A673 (cell line): Measurements from ENCODE around the gene CTSD. TPM values are rescaled to one million over a fixed set of nuclear protein-coding genes. Genes with fewer than 3 reads are reported as not detected.

Experiments
- BruUV-seq: library from RNA; stranded (reverse); fragments of 400-500 nt; replicated peaks from 2 replicates; lab custom pipeline; 2021; lab: Mats Ljungman, UMichigan
- CTCF ChIA-PET: fragments of 300-600 bp; sonication (Branson Sonifier 250); formaldehyde crosslinking; loops from one replicate; lab custom pipeline; 2022; ENCODE audit warnings: antibody characterized with exemption; lab: Charles Lee
- POLR2A ChIA-PET: fragments of 300-600 bp; sonication (Branson Sonifier 250); formaldehyde crosslinking; loops from one replicate; lab custom pipeline; 2022; ENCODE audit warnings: antibody characterized with exemption; ENCODE audit not compliant: low non-redundant PET; lab: Charles Lee
- DNase-seq: peaks from one replicate; pipeline ENCODE4 v3.0.0-alpha.2; 2015; ENCODE audit warnings: low spot score
- H3K27ac ChIP-seq: fragments of 200-600 bp; sonication (generic); 2 replicates; pipeline ENCODE4 v1.5.1; 2016; ENCODE audit warnings: mixed run types, low read depth, mild to moderate bottlenecking, mixed read lengths, antibody characterized with exemption, low read length; ENCODE audit not compliant: poor library complexity, severe bottlenecking
- H3K27me3 ChIP-seq: fragments of 200-600 bp; sonication (generic); replicated peaks from 2 replicates; pipeline ENCODE4 v1.6.1; 2017; ENCODE audit warnings: mixed run types, low read depth, mild to moderate bottlenecking, mixed read lengths, antibody characterized with exemption, low read length; ENCODE audit not compliant: insufficient read depth, poor library complexity
- H3K36me3 ChIP-seq: fragments of 200-600 bp; sonication (generic); 2 replicates; pipeline ENCODE4 v1.6.1; 2016; ENCODE audit warnings: mixed run types, mild to moderate bottlenecking, mixed read lengths, antibody characterized with exemption, low read length; ENCODE audit not compliant: insufficient read depth, poor library complexity, severe bottlenecking
- H3K4me1 ChIP-seq: fragments of 200-600 bp; sonication (generic); 2 replicates; pipeline ENCODE4 v1.6.1; 2017; ENCODE audit warnings: mixed run types, mild to moderate bottlenecking, mixed read lengths, antibody characterized with exemption, low read length; ENCODE audit not compliant: insufficient read depth, poor library complexity, severe bottlenecking
- H3K4me3 ChIP-seq: fragments of 200-600 bp; sonication (generic); 2 replicates; pipeline ENCODE4 v1.5.1; 2016; ENCODE audit warnings: low read depth, mixed run types, mild to moderate bottlenecking, mixed read lengths, low read length; ENCODE audit not compliant: poor library complexity, severe bottlenecking
- H3K9me3 ChIP-seq: fragments of 200-600 bp; sonication (generic); 2 replicates; pipeline ENCODE4 v1.6.1; 2016; ENCODE audit warnings: mixed run types, low read depth, mild to moderate bottlenecking, mixed read lengths, antibody characterized with exemption, low read length; ENCODE audit not compliant: poor library complexity, severe bottlenecking
- EZH2 ChIP-seq: fragments of 200-600 bp; sonication (generic); IDR thresholded peaks from 2 replicates; pipeline ENCODE4 v1.6.1; 2017; ENCODE audit warnings: borderline replicate concordance, low read depth, mild to moderate bottlenecking, mixed read lengths, antibody characterized with exemption, low read length; ENCODE audit not compliant: poor library complexity, severe bottlenecking
- intact Hi-C: fragments of 100-400 bp; cut with micrococcal nuclease; formaldehyde crosslinking; loops from one replicate; pipeline ENCODE4 v1.10.0; 2022; ENCODE audit not compliant: unreplicated experiment
- total RNA-seq: library from RNA; stranded (reverse); gene quantifications from 2 replicates; pipeline ENCODE4 v1.2.3, GENCODE V29; 2021
- TF ChIP-seq, protein P1 (sequence below): fragments of 300-800, 200-600 bp; sonication (generic); conservative IDR thresholded peaks from 2 replicates; pipeline ENCODE4 v1.5.1; 2017; ENCODE audit warnings: low read depth, mild to moderate bottlenecking, antibody characterized with exemption, low read length, moderate library complexity, mixed read lengths

CTSD gene
- total RNA-seq, 1 experiment from 2014 or later, result 159 TPM

DNA sequence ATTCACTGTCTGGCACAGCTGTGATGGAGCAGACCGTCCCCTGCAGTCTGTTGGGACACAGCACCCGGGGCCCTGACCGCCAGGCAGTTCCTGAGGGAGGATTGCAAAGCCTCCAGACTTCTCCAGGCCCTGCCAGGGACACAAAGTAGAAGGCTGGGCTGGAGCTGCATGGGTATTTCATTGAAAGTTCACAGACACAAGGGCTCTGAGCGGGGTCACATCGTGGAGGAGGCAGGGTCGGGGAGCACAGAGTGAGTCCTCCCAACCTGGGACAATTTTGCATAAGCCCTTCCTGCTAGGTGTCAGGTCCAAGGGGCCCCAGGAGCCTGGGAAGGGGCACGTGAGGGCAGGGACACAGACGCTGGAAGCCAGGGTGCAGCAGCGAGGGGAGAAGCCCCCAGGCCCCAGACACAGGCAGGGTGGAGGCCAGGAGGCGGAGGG, 29.1 kb downstream of the CTSD start:
- H3K9me3 ChIP-seq, result no peaks in the 10 kb centered on the region
- no TSS peak for BruUV-seq
- H3K4me1 ChIP-seq, result no peaks in the 10 kb centered on the region
- no peaks in the 10 kb centered on the region for H3K36me3 ChIP-seq
- no peak overlapping the region for H3K4me3 ChIP-seq
- no peak overlapping the region for H3K27ac ChIP-seq
- intact Hi-C loops, result no loop called here
- TF ChIP-seq EZH2, result no peak
- TF ChIP-seq, protein P1, sequence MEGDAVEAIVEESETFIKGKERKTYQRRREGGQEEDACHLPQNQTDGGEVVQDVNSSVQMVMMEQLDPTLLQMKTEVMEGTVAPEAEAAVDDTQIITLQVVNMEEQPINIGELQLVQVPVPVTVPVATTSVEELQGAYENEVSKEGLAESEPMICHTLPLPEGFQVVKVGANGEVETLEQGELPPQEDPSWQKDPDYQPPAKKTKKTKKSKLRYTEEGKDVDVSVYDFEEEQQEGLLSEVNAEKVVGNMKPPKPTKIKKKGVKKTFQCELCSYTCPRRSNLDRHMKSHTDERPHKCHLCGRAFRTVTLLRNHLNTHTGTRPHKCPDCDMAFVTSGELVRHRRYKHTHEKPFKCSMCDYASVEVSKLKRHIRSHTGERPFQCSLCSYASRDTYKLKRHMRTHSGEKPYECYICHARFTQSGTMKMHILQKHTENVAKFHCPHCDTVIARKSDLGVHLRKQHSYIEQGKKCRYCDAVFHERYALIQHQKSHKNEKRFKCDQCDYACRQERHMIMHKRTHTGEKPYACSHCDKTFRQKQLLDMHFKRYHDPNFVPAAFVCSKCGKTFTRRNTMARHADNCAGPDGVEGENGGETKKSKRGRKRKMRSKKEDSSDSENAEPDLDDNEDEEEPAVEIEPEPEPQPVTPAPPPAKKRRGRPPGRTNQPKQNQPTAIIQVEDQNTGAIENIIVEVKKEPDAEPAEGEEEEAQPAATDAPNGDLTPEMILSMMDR, result no peak
- POLR2A ChIA-PET, result no interaction called here
- H3K27me3 ChIP-seq, result no peaks in the 10 kb centered on the region
- no peak for DNase-seq
- CTCF ChIA-PET, result no interaction called here

DNA sequence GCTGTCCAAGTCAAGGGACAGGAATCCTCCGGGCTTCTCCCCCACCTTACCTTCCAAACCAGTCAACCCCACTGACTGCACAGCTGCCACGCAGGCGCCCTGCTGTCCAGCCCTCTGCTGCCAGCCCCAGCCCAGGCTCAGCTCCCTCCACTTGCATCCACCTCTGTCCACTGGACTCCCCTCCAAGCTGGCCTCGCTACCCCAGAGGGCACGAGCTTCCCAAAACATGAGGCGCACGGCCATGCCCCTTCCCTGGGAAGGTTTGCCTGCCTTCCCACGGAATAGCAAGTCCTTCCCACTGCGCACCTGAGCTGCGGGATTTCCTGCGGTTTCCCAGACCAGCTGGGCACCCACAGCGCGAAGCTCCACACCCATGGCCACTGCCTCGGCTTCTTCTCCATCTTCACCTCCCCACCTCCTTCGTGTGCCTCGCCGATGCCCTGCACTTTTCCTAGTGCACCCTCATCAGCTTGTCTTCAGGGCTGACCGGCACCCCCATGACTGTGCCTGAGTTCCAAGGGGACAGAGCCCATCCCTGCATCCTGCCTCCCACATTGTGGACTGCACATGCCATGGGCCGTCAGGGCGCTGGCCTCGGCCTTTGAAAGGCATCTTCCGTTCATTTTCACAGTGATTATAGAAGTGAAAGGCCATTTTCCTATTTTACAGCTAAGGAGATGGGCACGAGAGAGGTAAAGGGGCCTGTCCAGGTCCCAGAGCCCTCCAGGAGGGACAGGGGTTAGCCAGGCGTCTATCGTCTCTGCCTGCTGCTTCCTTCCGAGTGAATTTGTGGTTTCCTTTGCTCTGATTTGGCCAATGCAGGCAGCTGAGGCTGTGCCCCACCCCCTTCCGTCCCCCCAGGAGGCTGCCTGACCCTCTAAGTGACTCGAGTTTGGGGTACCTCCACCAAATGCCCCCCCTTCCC, 29.7 kb downstream of the CTSD start:
- POLR2A ChIA-PET, result no interaction called here
- H3K9me3 ChIP-seq, result no peaks in the 10 kb centered on the region
- no TSS peak for BruUV-seq
- DNase-seq, result no peak
- TF ChIP-seq, protein P1, result no peak
- no peak for TF ChIP-seq EZH2
- no peak overlapping the region for H3K27ac ChIP-seq
- no peaks in the 10 kb centered on the region for H3K4me1 ChIP-seq
- intact Hi-C loops, result no loop called here
- H3K27me3 ChIP-seq, result no peaks in the 10 kb centered on the region
- CTCF ChIA-PET, result no interaction called here
- H3K4me3 ChIP-seq, result no peak overlapping the region
- no peaks in the 10 kb centered on the region for H3K36me3 ChIP-seq

DNA sequence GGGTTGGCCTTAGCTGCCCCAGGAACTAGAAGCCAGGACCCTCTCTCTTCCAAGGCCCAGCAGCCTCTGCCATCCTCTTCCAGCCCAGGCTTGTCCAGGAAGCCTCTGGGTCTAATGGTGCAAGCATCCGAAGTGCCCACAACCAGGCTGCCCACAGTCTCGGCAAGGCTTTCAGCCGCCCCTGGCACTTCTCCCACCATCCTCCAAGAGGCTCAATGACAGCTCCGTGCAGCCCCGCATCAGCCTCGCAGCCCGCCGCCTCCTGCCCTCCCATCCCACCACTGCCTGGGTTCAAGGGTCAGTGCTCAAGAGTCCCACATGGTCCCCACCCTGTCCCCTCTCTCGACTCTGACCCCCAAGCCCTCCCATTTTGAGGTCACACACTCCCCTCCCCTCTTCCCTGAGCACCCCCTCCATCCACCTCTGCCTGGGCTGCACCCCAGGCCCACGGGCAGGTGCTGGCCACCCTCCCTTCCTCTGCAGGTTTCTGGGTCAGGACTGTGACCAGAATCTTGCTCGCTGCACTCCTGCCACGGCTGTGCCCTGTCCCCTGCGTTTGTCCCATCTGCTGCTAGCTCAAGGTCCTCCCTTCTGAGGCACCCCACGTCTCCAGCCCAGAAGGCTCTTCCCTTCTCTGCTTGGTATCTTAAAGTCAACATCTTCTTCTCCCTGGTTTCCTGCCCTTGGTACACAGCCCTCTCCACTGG, 30.6 kb downstream of the CTSD start:
- ChIA-PET POLR2A (no interaction called here), CTCF (interaction anchor here (0.6 kb wide), 1 partner anchor 138 kb away, joined by 3 read pairs; no protein-coding TSS in a partner anchor)
- no peaks in the 10 kb centered on the region for H3K9me3 ChIP-seq
- BruUV-seq, result no TSS peak
- no peak for TF ChIP-seq EZH2
- TF ChIP-seq, protein P1, result no peak
- no peaks in the 10 kb centered on the region for H3K4me1 ChIP-seq
- no peak overlapping the region for H3K27ac ChIP-seq
- H3K27me3 ChIP-seq, result no peaks in the 10 kb centered on the region
- intact Hi-C loops, result no loop called here
- DNase-seq, result no peak
- no peak overlapping the region for H3K4me3 ChIP-seq
- H3K36me3 ChIP-seq, result no peaks in the 10 kb centered on the region
